ENCODE data around the gene GDPD2. TPM values are rescaled to one million over a fixed set of nuclear protein-coding genes. Genes with fewer than 3 reads are reported as not detected.

Gene GDPD2
- total RNA-seq, 1 experiment from 2014 or later = 0.84 TPM

GRCh38 chrX:70442224-70442623 is 19.1 kb downstream of the GDPD2 start:
- no TSS peak for BruUV-seq (replicated peaks)
- POLR2A ChIA-PET (ENCODE audit: low non-redundant PET) = no interaction called here

GRCh38 chrX:70444326-70444945 is 21.3 kb downstream of the GDPD2 start, which contains the start of gene DLG3:
Gene DLG3, plus strand, starts transcription at chrX:70444835. Its CDS starts 367 bp downstream, at chrX:70445202.
- TF ChIP-seq EZH2 (IDR thresholded peaks at IDR 0.05; ENCODE audit: borderline replicate concordance, low read depth, low read length, poor library complexity, severe bottlenecking) = no peak
- ChIA-PET CTCF (no interaction called here), POLR2A (ENCODE audit: low non-redundant PET) (no interaction called here)
- Histone ChIP-seq H3K9me3 (ENCODE audit: low read depth, low read length, poor library complexity, severe bottlenecking) (no peaks in the 10 kb centered on the region), H3K4me1 (ENCODE audit: insufficient read depth, low read length, poor library complexity, severe bottlenecking) (no peaks in the 10 kb centered on the region), H3K36me3 (ENCODE audit: insufficient read depth, low read length, poor library complexity, severe bottlenecking) (no peaks in the 10 kb centered on the region), H3K27me3 (replicated peaks; ENCODE audit: insufficient read depth, low read depth, low read length, poor library complexity) (peaks cover 51% of the 10 kb centered on the region), H3K27ac (ENCODE audit: low read depth, low read length, poor library complexity, severe bottlenecking) (no peak within 1 kb of the TSS), H3K4me3 (ENCODE audit: low read depth, low read length, poor library complexity, severe bottlenecking) (no peak within 1 kb of the TSS)
- no TSS peak for BruUV-seq (replicated peaks)
- intact Hi-C loops (cut with micrococcal nuclease; ENCODE audit: unreplicated experiment) = no loop called here
- DNase-seq (ENCODE audit: low spot score) = peak; percentile 45

More at GRCh38 chrX:70442224-70442623, 19.1 kb downstream of the GDPD2 start:
- H3K4me3 ChIP-seq (ENCODE audit: low read depth, low read length, poor library complexity, severe bottlenecking) = no peak overlapping the region
- TF ChIP-seq EZH2 (IDR thresholded peaks at IDR 0.05; ENCODE audit: borderline replicate concordance, low read depth, low read length, poor library complexity, severe bottlenecking) (no peak), CTCF (conservative IDR thresholded peaks at IDR 0.05; ENCODE audit: low read depth, low read length) (no peak)
- H3K27ac ChIP-seq (ENCODE audit: low read depth, low read length, poor library complexity, severe bottlenecking) = no peak overlapping the region
- intact Hi-C loops (cut with micrococcal nuclease; ENCODE audit: unreplicated experiment) = no loop called here
- CTCF ChIA-PET = no interaction called here
- H3K9me3 ChIP-seq (ENCODE audit: low read depth, low read length, poor library complexity, severe bottlenecking) = no peaks in the 10 kb centered on the region
- H3K36me3 ChIP-seq (ENCODE audit: insufficient read depth, low read length, poor library complexity, severe bottlenecking) = no peaks in the 10 kb centered on the region
- H3K27me3 ChIP-seq (replicated peaks; ENCODE audit: insufficient read depth, low read depth, low read length, poor library complexity) = peaks cover 51% of the 10 kb centered on the region
- no peaks in the 10 kb centered on the region for H3K4me1 ChIP-seq (ENCODE audit: insufficient read depth, low read length, poor library complexity, severe bottlenecking)
- DNase-seq (ENCODE audit: low spot score) = no peak

- no TSS peak for BruUV-seq (replicated peaks)
- POLR2A ChIA-PET (ENCODE audit: low non-redundant PET) = no interaction called here
- no peaks in the 10 kb centered on the region for H3K4me1 ChIP-seq (ENCODE audit: insufficient read depth, low read length, poor library complexity, severe bottlenecking)
- CTCF ChIA-PET = no interaction called here
- TF ChIP-seq EZH2 (IDR thresholded peaks at IDR 0.05; ENCODE audit: borderline replicate concordance, low read depth, low read length, poor library complexity, severe bottlenecking) (no peak), CTCF (conservative IDR thresholded peaks at IDR 0.05; ENCODE audit: low read depth, low read length) (no peak)
- H3K27ac ChIP-seq (ENCODE audit: low read depth, low read length, poor library complexity, severe bottlenecking) = no peak overlapping the region
- H3K27me3 ChIP-seq (replicated peaks; ENCODE audit: insufficient read depth, low read depth, low read length, poor library complexity) = peaks cover 49% of the 10 kb centered on the region
- no peak for DNase-seq (ENCODE audit: low spot score)
- H3K4me3 ChIP-seq (ENCODE audit: low read depth, low read length, poor library complexity, severe bottlenecking) = no peak overlapping the region
- intact Hi-C loops (cut with micrococcal nuclease; ENCODE audit: unreplicated experiment) = no loop called here
- H3K36me3 ChIP-seq (ENCODE audit: insufficient read depth, low read length, poor library complexity, severe bottlenecking) = no peaks in the 10 kb centered on the region
- no peaks in the 10 kb centered on the region for H3K9me3 ChIP-seq (ENCODE audit: low read depth, low read length, poor library complexity, severe bottlenecking)
Measured at GRCh38 chrX:70444946-70445656, 22.0 kb downstream of the GDPD2 start.
